HG02981 (cell line): Measurements from ENCODE around the gene RUBCN.
"Not testable (repeated sequence)": the region's sequence is repeated elsewhere in the genome, so short reads cannot be mapped to it uniquely, and the experiment has no call there.

Experiments used
- ATAC-seq: cut with Tn5 transposase; IDR thresholded peaks from one replicate; pipeline ENCODE4 v1.9.1; 2021; ENCODE audit warnings: mild to moderate bottlenecking, moderate library complexity; ENCODE audit not compliant: unreplicated experiment

RUBCN gene

DNA sequence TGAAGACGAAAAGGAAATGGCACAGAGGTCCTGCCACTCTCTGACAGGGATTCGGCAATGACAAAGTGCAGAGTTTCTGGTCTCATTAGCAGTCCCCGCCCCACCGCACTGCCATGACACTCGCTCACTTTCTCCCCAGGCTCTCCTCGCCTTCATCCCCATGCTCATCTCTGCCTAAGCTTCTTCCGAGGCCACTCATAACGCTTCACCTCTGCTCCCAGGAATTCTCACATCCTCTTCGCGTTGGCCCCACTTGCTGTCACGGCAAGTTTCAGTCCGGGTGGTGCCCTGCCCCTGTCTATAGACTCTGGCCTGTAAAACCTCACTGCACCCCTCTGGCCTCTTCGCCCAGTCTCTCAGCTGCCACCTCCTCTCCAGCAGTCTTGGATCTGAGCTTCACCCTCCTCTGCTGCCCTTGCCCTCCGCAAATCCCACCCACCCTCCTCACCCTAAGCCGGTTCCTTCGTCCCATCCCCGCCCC lies 654 bp downstream of the RUBCN start:
- ATAC-seq: no peak

DNA sequence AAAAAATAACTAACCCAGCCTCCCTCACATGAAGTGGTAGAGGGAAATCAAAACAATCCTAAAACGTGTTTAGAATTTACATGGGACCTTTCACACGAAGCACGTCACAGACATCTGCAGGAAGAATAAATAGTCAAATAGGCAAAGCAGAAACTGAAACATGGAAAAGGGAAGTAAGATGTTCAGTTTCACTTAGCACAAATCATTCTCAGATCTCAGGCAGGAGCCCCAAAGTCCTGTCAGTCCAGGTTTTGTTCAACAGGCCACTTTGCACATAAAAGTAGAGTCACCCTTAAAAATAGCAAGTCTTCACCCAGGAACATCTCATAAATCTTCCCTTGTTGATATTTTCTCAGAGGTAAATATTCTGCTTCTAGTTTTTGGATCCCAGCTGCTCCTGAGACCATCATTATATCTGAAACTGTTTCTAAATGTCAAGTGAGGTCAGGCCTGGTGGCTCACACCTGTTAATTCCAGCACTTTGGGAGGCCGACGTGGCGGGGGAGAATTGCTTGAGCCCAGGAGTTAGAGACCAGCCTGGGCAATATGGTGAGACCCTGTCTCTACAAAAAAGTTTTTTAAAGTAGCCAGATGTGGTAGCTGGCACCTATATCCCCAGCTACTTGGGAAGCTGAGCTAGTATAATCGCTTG lies 1.9 kb downstream of the RUBCN start:
- peak; percentile 35 for ATAC-seq

DNA sequence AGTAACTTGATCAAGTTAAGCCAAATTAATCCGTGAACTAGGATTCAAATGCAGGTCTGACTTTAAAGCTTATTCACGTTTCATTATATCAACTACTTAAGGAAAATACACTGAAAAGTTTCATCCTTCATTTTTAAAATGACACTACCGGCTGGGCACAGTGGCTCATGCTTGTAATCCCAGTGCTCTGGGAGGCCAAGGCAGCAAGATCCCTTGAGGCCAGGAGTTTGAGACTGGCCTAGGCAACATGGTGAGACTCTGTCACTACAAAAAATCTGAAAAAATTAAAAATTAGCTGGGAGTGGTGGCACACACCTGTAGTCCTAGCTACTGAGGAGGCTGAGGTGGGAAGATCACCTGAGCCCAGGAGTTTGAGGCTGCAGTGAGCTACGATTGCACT lies 3.7 kb downstream of the RUBCN start:
- no peak for ATAC-seq

DNA sequence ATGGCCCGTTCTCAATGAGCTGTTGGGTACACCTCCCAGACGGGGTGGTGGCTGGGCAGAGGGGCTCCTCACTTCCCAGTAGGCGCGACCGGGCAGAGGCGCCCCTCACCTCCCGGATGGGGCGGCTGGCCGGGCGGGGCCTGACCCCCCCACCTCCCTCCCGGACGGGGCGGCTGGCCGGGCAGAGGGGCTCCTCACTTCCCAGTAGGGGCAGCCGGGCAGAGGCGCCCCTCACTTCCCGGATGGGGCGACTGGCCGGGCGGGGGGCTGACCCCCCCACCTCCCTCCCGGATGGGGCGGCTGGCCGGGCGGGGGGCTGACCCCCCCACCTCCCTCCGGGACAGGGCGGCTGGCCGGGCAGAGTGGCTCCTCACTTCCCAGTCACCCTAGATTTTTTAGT lies 5.2 kb downstream of the RUBCN start:
- not testable (repeated sequence) for ATAC-seq

DNA sequence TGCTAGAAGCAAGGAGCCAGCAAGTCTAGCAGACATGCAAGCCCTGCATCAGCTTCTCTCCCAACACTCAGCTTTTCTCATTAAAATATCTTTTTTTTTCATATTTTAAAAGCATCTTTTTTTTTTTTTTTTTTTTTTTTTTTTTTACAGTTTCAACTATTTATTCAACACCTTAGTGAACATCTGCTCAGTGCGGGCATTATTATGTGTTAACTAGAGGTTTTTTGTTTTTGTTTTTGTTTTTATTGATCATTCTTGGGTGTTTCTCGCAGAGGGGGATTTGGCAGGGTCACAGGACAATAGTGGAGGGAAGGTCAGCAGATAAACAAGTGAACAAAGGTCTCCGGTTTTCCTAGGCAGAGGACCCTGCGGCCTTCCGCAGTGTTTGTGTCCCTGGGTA lies 5.9 kb downstream of the RUBCN start:
- ATAC-seq: not testable (repeated sequence)

DNA sequence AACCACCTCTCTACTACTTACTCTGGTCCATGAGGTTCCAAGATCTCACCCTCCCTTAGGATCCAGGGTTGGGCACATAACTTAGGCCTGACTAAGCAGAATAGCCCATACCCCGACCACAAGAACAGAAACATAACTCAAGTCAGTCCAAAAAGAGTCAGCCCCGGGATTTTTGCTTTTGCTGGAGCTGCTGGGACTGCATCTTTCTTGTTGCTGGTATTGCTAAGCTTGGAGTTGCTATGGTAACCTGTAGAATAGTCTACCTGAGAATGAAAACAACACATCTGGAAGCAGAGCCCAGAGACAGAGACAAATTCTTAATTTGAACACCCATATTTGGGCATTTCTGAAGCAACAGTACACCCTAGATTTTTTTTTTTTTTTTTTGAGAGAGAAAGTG lies 6.5 kb downstream of the RUBCN start:
- ATAC-seq: peak; percentile 36

DNA sequence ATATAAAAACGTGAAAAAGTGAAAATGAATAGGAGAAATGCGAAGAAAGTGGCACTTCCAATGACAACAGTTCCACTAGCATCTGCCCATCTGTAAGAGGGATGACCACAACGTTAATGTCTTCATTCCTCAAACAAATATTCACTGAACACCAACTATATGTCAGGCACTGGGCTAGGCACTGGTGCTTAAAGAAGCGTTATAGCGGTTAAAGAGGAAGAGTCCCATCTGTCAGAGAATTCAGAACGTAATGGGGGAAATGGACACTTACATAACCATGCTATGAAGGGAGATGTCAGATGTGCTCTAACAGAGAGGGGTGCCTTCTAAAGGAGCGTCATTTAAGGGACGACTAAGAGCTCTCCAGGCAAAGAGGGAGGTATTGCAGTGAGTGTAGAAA lies 8.2 kb downstream of the RUBCN start:
- no peak for ATAC-seq

DNA sequence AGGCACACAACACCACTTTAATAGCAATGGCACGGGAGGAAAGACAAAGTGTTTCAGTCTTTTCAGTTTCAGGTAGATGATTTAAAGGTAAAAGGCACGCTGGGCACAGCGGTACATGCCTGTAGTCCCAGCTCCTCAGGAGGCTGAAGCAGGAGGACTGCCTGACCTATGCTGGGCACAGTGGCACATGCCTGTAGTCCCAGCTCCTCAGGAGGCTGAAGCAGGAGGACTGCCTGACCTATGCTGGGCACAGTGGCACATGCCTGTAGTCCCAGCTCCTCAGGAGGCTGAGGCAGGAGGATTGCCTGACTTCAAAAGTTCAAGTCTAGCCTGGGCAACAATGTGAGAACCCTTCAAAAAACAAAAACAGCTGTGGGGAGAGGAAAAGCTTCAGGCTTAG lies 8.8 kb downstream of the RUBCN start:
- ATAC-seq: not testable (repeated sequence)

DNA sequence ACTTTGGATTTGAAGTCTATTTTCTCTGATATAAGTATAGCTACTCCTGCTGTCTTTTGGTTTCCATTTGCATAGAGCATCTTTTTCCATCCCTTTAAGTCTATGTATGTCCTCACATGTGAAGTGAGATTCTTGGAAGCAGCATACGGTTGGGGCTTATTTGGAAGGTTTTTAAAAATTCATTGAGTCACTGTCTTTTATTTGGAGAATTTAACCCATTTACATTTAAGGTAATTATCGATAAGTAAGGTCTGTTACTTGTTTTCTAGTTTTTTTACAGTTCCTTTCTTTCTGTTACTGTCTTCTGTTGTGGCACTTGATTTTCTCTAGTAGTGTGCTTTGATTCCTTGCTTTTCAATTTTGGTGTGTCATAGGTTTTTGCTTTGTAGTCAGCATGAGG lies 14.0 kb downstream of the RUBCN start:
- ATAC-seq: no peak

DNA sequence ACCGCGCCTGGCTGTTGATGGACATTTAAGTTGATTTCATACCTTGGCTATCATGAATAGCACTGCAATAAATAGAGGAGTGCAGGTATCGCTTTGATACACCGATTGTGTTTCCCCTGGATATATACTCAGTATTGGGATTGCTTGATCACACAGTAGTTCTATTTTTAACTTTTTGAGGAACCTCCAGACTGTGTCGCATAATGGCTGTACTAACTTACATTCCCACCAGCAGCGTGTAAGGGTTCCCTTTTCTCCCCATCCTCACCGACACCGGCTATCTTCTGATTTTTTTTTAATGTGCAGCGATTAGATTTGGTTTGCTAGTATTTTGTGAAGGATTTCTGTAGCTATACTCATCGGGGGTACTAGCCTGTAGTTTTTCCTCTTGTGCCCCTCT lies 16.0 kb downstream of the RUBCN start:
- ATAC-seq: no peak

DNA sequence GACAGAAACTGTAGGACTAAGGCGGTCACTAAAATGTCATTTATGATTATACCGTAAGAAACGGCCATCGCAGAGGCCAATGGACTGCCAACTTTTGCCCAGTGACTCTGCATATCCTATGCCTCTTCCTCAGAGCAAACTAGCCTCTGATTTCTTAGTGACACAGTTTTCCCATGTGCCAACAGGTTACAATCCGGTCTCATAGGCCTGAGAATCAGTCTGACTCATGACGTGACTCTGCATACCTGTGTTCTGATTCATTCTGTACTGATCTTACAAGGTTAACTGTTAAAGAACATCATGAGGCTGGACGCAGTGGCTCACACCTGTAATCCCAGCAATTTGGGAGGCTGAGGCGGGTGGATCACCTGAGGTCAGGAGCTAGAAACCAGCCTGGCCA lies 17.8 kb downstream of the RUBCN start:
- ATAC-seq: no peak

DNA sequence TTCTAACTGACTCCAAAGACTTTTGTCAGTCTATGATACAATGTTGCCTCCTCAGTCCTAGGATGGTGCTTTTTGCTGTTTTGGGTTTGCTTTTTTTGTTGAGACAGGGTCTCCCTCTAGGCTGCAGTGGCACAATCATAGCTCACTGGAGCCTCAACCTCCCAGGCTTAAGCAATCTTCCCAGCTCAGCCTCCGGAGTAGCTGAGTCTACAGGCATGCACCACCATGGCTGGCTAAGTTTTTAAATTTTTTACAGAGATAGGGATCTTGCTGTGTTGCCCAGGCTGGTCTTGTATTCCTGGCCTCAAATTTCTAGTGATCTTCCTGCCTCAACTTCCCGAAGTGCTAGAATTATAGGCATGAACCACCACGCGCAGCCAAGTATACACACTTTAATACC lies 22.5 kb downstream of the RUBCN start:
- ATAC-seq: no peak

DNA sequence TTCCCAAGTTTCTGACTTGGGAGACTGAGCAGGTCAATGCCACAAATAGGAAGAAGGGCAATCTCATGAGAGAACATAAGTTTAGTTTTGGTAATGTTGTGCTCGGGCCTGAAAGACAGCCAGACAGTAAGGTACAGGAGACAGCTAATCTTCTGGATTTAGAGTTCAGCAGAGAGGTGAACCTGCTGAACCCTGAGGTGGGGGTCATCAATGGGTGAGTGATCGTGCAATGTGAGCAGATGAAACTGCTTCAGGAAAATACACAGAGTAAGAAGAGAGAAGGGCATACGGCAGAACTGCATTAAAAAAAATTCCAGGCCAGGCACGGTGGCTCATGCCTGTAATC lies 23.3 kb downstream of the RUBCN start:
- ATAC-seq: no peak

DNA sequence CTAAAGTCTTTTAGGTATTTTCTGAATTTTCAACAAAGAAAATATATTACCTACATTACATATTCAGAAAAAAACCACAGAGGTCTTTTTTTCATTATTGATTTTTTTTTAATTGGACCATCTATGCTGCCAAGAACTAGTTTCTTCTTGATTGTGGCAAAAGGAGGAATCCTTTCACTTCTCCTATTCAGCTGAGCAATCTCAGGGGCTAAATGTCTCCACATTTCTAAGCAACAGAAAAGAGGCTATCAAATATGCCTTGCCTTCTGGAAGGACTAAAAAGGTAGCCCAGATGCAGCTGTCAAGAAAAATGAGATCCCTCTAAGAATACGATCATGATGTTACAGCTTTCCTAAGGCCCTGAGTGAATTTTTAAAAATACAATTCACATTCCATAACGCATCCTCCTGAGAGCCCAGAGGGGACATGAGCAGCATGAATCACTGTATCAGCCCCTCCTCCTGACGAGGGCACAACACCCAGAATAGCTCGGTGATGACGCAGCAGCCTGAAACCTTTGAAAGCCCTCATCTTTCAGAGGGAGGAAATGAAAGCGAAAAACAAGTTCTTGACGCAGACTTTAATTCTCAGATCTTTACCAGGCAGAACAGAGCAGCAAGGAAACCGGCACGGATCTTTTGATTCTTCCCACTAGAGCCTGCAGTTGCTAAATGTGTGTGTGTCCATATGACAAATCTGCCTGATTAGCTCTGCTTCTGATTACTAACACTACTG lies 24.6 kb downstream of the RUBCN start:
- ATAC-seq: peak; percentile 90

DNA sequence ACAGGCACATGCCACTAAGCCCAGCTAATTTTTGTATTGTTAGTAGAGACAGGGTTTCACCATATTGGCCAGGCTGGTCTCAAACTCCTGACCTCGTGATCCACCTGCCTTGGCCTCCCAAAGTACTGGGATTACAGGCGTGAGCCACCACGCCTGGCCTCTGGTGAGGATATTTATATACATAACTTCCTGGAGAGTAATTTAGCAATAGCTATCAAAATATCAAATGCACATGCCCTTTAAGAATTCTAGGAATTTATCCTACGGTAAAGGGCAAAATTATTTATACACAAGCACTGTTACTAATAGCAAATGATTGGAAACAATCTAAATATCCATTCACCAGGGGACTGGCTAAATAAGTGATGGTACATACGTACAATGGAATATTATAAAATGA lies 25.7 kb downstream of the RUBCN start:
- ATAC-seq: not testable (repeated sequence)

DNA sequence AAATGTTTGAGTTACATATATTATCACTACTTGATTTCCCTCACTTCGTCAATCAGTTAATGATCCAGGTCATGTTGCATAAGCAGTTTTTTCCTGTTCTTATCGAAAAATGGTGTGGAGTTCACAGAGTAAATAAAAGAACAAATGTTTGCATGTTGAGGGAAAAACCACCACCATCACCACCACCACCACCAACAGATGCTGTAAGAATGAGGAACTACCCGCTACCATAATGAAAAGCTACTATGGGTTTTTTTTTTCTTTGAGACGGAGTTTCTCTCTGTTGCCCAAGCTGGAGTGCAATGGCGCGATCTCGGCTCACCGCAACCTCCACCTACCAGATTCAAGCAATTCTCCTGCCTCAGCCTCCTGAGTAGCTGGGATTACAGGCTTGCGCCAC lies 27.6 kb downstream of the RUBCN start:
- no peak for ATAC-seq

DNA sequence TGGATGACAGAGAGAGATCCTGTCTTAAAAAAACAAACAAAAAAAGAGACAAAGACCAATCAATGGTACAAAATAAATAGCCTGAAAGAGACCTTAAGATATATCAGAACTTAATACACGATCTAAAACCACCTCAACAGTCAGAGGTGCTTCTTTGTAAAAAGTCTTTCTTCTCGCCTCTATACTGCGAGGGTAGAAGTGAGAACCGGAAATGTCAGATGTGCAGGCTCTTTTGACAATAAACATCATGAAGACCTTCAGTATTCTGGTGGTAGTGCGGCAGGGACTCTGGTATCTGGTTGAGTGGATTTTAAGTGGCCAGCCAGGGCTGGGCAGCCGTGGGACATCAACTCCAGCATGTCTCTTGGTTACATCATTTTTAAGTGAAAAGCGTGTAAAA lies 30.0 kb downstream of the RUBCN start:
- no peak for ATAC-seq

DNA sequence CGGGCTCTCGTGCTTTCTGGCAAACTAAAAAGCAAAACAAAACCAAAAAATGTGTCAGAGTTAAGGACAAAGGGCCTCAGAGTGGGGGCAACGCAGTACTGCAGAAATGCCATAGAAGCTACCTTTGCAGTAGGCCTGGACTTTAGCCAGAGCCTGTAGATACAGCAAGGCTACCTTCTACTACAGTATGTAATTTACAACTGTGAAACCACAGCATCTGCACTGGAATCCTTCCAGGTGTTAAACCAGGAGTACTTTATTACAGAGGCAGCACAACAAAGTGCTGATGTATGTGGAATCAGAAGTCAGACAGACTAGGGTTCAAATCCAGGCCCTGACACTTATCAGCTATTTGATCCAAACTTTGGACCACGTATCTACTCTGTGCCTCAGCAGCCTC lies 34.9 kb downstream of the RUBCN start:
- no peak for ATAC-seq

DNA sequence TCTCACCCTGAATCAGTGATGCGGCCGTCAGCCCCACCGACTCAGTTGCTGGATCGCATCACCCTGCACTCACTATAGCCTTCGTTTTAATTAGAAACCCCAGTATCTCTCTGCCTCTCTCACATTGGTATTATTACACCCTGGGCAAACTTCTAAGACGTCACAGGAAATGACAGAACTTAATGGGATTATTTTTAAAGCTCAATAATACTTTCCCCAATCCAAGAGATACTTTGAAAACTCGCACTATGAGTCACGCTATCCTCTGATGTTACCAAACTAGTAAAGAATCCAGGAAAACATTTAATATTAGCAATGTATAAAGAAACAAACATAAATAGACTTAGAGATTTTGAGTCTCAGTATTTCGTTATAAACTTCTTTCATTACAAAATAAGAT lies 36.6 kb downstream of the RUBCN start:
- ATAC-seq: no peak

DNA sequence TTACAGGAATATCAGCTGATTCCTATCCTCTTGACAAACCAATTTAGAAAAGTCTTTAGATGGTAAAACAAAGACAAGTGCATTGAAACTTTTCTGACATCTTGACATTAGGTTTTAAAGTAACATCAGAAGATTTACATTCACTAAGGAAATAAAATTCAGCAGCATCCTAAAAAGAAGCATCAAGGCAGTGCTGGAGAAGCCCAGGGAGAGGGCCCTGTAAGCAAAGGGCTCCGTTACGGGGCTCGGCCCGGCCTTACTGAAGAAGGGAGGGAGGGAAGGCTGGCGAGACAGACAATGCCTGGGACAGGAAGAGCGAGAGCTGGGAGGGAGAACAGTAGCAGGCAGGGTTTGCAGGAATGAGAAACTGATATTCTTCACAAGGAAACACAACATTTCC lies 39.3 kb downstream of the RUBCN start:
- ATAC-seq: no peak

DNA sequence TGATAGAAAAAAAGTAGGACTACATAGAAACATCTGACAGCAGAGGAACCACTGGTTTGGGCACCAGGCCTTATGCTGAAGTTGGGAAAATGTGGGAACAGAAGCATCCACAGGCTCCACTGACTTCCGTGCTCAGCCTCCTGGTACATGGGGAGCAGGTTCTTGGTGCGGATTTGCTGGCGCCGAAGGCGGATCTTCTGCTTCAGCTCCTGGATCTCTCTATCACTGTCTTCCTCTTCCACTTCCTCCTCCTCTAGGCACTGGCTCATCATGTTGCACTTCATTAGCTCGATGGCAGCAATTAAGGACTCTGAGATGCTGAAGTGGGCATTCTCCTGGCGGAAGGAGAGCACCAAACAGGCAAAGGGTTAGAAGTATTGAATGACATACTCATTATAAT lies 42.5 kb downstream of the RUBCN start:
- no peak for ATAC-seq

DNA sequence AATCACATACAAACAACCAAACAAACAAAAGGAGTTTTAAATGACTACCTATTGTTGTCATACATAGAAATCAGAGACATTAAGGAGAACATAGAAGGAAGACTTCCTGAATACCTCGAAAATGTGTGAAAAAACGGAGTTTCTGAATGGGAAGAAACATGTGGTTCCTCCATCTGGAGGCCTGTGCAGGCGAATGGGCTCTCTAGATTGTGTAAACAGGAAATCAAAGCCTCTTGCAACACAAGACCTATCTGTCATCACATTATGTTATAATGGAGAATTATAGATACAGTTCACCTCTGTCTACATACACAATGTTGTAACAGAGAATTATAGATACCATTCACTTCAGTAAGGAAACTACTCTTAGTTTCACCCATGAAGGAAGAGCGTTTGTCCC lies 44.1 kb downstream of the RUBCN start:
- no peak for ATAC-seq

DNA sequence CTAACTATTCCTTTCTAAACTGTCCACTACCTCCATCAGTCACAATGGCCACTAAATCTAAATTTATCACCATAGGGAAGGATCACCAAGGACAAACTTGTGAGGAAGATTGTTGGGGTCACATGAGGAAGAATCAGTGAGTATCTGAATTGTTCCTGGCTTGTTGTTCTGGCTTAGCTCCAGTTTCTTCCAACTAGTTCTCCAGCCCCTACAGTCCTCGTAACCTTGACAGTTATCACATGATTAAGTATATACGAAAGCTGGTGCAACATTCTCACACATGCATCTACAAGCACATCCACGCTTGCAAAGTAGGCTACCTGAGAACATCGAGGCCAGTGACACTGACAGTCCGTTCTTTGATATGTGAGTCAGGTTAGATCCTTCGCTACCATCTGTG lies 46.0 kb downstream of the RUBCN start:
- ATAC-seq: no peak
